Adipocyte (in vitro differentiated cells): Measurements from ENCODE around the gene GPX4.

Experiments used
- DNase-seq: peaks from one replicate; pipeline ENCODE4 v3.0.0-alpha.2; 2015; ENCODE audit warnings: low read depth
- H3K27me3 ChIP-seq: replicated peaks from 2 replicates; pipeline ENCODE4 v1.7.0; 2013; ENCODE audit warnings: mild to moderate bottlenecking, low read length, moderate library complexity; ENCODE audit not compliant: control insufficient read depth, insufficient read depth
- H3K36me3 ChIP-seq: 2 replicates; pipeline ENCODE4 v1.7.0; 2013; ENCODE audit warnings: low read length, mild to moderate bottlenecking, moderate library complexity; ENCODE audit not compliant: control insufficient read depth, insufficient read depth, severe bottlenecking
- H3K4me1 ChIP-seq: 2 replicates; pipeline ENCODE4 v1.7.0; 2013; ENCODE audit warnings: mild to moderate bottlenecking, low read length, moderate library complexity; ENCODE audit not compliant: control insufficient read depth, insufficient read depth
- H3K4me3 ChIP-seq: 2 replicates; pipeline ENCODE4 v1.7.0; 2013; ENCODE audit warnings: mild to moderate bottlenecking, low read length, moderate library complexity
- H3K9ac ChIP-seq: 2 replicates; pipeline ENCODE4 v1.7.0; 2013; ENCODE audit warnings: mild to moderate bottlenecking, low read length, moderate library complexity
- H3K9me3 ChIP-seq: 2 replicates; pipeline ENCODE4 v1.7.0; 2013; ENCODE audit warnings: mild to moderate bottlenecking, low read length, moderate library complexity; ENCODE audit not compliant: control insufficient read depth

The GPX4 gene

DNA sequence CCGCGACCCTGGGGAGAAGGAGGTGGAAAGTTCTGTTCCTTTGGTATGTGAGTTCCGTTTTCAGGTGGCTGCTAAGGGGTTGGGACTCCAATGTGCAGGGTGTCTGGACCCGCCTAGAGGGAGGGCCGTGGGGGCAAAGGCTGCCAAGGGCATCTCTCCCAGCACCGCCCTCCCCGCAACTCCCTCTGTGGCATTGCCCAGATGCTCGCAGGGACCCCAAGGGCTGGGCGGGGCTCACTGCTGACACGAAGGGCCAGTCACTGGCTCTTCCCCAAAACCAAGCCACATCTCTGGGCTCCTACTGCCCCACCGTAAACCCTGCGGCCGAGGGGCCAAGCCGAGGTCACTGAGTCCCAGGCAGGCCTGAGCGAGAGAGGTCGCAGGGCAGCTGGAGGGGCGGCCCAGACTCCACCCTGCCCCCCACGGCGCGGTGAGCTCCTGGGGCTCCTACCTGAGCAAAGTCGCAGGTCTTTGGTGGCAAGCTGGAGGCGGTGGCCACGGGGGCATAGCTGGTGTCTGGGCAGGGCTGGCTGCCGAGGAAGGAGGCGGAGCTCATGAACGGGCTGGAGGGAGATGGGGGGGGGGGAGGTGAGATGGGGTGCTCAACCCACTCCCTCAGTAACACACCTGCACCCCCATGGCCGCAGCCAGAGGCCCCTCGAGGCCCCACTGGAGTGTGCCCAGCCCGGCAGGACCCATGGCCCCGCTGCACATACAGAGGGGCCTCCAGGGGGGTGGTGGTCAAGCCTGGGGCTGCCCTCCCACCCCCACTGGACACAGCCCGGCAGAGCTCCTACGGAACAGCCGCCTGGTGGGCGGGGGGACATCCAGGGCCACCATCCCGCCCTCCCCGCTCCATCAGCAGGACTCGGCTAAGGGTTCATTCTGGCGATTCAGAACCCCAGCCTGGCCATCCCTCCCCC lies 43.3 kb downstream of the GPX4 start:
- H3K4me1 ChIP-seq = peaks cover 12% of the 10 kb centered on the region
- H3K9me3 ChIP-seq = no peaks in the 10 kb centered on the region
- no peaks in the 10 kb centered on the region for H3K27me3 ChIP-seq
- no peak overlapping the region for H3K9ac ChIP-seq
- DNase-seq = no peak
- peaks cover 68% of the 10 kb centered on the region for H3K36me3 ChIP-seq
- no peak overlapping the region for H3K4me3 ChIP-seq

DNA sequence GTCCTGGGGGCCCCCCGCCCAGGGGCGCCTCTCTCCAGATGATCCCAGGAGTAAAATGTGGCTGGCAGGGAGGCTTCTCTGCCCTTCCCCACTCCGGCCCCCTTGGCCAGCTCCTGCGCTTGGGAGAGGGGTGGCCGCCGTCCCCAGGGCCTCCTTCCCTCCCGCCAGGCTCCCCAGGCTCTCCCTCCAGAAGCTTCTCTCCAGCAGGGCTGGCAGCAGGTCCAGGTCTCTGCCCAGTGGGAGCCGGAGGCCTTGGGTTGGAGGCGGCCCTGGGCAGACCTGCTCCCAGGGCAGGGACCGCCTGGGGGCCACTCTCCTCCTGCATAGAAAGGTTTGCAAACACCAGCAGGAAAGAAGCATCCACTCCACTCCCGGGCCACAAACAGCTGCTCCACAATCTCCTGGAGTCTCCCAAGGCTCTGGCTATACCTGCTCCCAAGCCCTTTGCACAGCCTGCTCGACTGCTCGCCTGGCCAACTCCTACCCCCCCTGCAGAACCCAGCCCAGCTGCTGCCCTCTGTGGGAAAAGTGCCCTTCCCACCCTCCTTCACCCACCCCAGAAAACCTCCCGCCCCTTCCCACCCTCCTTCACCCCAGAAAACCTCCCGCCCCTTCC lies 44.2 kb downstream of the GPX4 start:
- peaks cover 20% of the 10 kb centered on the region for H3K4me1 ChIP-seq
- peaks cover 66% of the 10 kb centered on the region for H3K36me3 ChIP-seq
- no peaks in the 10 kb centered on the region for H3K27me3 ChIP-seq
- H3K9me3 ChIP-seq = no peaks in the 10 kb centered on the region
- no peak overlapping the region for H3K4me3 ChIP-seq
- DNase-seq = no peak
- no peak overlapping the region for H3K9ac ChIP-seq

DNA sequence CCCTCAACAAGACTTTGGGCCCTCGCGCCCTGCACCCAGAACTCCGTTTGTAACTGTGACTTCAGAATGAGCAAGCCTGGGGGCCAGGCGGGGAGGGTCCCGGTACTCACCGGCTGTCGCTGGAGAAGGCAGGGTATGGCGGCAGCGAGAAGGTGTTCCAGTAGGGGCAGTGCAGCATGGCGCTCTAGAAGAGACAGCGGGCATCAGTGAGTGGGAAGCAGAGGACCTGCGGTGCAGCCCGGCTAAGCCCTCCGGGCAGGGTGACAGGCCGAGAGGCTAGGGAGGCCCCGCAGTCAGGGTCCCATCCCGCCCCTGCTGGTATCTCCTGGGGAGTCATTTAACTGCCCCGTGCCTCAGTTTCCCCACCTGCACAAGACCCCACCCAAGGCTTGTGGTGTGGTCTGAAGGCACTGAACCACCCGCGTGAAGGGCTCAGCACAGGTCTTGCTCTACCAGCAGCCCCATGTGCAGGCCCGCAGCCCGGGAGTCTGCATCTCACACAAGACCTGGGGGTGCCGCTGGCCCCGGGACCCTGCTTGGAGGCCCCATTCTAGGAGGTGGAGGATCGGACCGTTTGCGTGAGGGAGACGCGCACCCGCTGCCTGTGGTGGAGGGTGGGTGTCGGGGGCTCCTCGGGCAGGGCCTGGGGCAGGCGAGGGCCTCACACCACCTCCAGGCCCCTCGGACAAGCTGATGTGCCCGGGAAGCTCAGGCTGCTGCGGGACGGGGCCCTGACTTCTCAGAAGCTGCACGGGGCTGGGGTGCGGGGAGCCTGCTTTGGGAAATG lies 45.7 kb downstream of the GPX4 start:
- no peak for DNase-seq
- no peaks in the 10 kb centered on the region for H3K9me3 ChIP-seq
- no peak overlapping the region for H3K4me3 ChIP-seq
- H3K27me3 ChIP-seq = no peaks in the 10 kb centered on the region
- peaks cover 29% of the 10 kb centered on the region for H3K4me1 ChIP-seq
- no peak overlapping the region for H3K9ac ChIP-seq
- H3K36me3 ChIP-seq = peaks cover 57% of the 10 kb centered on the region

DNA sequence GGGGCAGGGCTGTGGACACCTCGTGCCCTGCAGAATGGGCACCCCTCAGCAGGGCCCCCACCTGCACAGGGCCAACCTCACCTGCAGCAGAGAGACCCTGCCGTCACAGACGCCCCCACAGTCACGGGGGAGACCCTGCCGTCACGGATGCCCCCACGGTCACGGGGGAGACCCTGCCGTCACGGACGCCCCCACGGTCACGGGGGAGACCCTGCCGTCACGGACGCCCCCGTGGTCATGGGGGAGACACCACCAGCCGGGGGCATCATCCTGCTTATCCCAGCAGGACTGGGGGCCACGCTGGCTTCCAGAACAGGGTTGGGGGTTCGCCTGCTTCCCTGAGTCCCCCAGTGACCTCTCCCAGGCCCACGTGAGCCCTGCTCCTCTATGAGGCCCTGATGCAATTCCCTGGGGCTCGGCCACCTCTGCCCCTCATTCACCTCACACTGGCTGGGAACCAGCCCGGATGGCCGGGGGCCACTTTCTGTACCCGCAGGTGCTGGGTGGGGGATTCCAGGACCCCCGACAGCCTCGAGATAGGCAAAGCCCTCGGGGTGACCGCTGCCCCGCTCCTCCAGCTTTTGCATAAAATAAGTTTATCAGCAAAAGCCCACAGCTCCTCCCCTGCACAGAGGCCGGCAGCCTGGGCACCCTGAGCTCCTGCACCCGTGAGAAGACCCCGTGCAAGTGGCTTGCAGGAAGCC lies 46.7 kb downstream of the GPX4 start:
- no peak for DNase-seq
- Histone ChIP-seq H3K9ac (no peak overlapping the region), H3K4me3 (no peak overlapping the region), H3K36me3 (peaks cover 51% of the 10 kb centered on the region), H3K9me3 (no peaks in the 10 kb centered on the region), H3K4me1 (peaks cover 38% of the 10 kb centered on the region), H3K27me3 (no peaks in the 10 kb centered on the region)

DNA sequence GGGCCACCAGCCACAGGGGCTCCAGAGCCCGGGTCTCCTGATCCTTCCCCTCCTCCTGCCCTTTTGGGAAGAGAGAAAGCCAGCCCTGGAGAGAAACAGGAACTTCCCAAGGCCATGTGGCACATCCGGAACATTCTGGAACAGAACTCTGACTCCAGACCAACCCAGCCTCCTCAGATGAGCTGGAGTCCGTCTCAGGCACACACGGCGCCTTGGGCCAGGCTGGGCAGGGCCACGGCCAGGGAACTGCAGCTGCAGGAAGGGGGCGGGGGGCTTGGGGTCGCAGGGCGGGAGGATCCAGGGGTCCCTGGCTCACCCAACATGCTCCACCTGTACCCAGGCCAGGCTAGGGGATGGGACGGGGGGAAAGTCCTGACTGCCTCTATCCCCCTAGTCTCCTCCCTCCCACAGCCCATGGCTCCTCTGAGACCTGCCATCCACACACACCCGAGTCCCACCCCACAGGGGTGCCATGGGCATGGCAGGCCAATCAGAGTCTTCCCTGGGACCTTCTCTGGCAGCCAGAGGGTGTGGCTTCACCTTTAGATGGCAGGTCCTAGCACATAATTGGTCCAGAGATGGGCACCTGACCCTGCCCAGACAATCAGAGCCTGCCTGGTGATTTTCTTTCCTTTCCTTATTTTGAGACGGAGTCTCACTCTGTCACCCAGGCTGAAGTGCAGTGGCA lies 47.4 kb downstream of the GPX4 start:
- no peaks in the 10 kb centered on the region for H3K27me3 ChIP-seq
- DNase-seq = no peak

DNA sequence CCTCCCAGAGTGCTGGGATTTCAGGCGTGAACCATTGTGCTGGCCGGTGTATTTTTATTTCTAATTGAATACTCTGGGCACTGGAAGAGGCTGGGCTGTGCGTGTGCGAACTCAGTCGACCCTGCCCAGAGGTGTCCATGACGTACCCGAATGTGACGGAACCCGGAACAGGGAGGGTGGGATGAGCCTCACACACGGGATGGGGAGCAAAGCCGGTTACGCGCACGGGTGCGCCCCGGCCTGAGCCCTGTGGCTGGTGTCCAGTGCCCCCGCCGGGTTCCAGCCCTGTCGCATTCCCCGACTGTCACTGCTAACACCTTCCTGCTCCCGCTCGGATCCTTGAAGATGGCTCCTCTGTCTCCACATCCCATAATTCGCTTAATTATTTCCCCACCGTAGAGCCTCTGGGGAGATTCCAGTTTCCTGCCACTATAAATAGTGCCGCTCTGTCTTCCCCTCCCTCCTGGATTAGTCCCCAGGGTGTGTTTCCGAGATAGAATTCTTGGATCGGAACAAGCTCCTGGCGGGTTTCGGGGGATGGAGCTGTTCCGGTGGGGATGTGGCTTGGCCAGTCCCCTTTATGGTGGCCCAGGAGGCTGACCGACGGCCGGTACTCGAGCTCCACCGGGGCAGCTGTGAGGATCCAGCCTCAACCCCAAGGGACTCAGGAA lies 48.3 kb downstream of the GPX4 start:
- peaks cover 50% of the 10 kb centered on the region for H3K4me1 ChIP-seq
- H3K9me3 ChIP-seq = no peaks in the 10 kb centered on the region
- H3K9ac ChIP-seq = peak overlapping the region; percentile 51
- no peak for DNase-seq
- H3K36me3 ChIP-seq = peaks cover 37% of the 10 kb centered on the region
- no peaks in the 10 kb centered on the region for H3K27me3 ChIP-seq
- H3K4me3 ChIP-seq = peak overlapping the region; percentile 41

More for the DNA sequence above, 47.4 kb downstream of the GPX4 start:
- H3K4me3 ChIP-seq = no peak overlapping the region
- peaks cover 44% of the 10 kb centered on the region for H3K36me3 ChIP-seq
- peaks cover 45% of the 10 kb centered on the region for H3K4me1 ChIP-seq
- H3K9me3 ChIP-seq = no peaks in the 10 kb centered on the region
- no peak overlapping the region for H3K9ac ChIP-seq

DNA sequence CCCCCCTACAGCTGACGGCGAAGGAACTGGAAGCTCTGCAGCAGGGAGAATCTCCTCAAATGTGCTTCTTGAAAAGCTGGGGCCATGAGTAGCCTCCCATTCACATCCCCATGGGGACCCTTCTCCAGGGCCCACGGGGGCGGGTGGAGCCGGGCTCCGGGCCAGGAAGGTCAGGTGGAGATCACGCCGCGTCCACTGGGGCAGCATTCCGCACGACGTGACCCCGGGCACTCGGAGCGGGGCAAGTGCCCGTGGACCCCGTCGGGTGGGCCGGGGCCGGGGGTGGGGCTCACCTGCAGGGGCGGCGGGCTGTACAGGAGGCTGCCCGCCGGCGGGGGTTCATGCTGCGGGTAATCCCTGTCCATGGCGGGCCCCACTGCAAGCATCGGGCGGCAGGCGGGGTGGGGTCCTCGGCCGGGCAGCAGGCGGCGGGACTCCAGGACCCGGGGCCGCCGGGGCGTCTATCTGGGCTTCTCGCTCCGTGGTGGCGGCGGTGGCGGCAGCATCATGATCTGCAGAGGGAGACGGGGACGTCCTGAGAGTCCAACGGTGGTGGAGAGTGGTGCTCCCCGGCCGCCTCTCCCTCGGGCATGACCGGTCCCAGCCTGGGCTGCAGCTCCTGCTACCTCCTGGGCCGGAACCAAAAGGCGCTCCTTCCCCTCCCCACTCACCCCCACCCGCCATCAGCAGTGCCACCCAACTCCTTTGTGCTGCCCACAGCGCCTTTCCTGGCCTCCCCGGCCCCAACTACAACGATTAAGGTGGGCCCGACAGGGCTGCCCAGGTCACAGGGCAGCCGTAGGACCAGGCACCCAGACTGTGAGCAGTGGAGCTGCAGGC lies 50.3 kb downstream of the GPX4 start:
- peak overlapping the region; percentile 77 for H3K4me3 ChIP-seq
- H3K4me1 ChIP-seq = peaks cover 50% of the 10 kb centered on the region

DNA sequence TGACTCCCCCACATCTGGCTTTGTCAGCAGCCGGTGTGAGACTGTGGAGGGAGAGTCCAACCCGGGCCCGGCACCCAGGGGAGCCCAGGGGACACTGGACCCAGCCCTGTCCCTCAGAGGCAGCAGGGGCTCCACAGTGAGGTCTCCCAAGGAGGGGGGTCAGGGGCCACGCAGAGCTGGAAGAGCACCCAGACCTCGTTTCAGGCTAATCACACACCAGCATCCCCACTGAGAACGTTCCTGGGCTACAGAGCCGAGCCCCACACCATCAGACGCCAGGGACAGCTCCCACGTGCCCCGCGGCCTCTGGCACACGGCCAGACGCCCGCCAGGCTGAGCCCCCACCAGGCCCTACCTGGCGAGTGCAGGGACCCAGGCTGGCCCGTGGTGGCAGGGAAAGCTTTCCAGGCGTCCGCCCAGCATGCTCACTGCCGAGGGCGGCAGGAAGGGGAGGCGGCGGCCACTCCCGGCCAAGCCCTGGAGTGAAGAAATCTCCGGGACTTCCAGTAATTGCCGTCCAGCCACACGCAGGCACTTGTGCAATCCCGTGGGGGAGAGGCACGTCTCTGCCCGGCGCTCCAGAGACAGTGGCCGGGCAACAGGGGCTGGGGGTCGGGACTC lies 51.0 kb downstream of the GPX4 start:
- Histone ChIP-seq H3K36me3 (peaks cover 32% of the 10 kb centered on the region), H3K9me3 (no peaks in the 10 kb centered on the region), H3K9ac (peak overlapping the region; percentile 90), H3K4me1 (peaks cover 50% of the 10 kb centered on the region), H3K4me3 (peak overlapping the region; percentile 77), H3K27me3 (no peaks in the 10 kb centered on the region)
- DNase-seq = peak; percentile 97

More for the DNA sequence above, 50.3 kb downstream of the GPX4 start:
- peak overlapping the region; percentile 90 for H3K9ac ChIP-seq
- no peak for DNase-seq
- no peaks in the 10 kb centered on the region for H3K9me3 ChIP-seq
- peaks cover 39% of the 10 kb centered on the region for H3K36me3 ChIP-seq
- H3K27me3 ChIP-seq = no peaks in the 10 kb centered on the region
